LNCAP (cell line): ENCODE measurements around the gene CAMK2A.

Experiments
- CTCF ChIP-seq: fragments of 450-650 bp; IDR thresholded peaks from 2 replicates; pipeline ENCODE4 v1.5.1; 2017; ENCODE audit warnings: mild to moderate bottlenecking

Gene CAMK2A

DNA sequence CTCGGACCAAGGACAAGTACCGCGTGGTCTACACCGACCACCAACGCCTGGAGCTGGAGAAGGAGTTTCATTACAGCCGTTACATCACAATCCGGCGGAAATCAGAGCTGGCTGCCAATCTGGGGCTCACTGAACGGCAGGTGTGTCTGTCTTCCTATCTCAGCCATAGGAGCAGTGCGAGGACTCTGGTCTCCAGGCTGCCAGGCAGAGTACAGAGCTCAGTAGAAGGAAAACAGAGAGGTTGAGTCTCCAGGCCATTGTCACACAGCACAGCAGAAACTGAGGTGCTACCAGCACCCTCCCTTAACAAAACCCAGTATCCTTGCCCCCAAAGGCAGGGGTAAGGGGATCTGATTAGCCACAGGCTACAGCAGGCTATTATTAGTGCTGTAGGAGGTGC, 106.8 kb downstream of the CAMK2A start:
- TF ChIP-seq CTCF, result no peak

DNA sequence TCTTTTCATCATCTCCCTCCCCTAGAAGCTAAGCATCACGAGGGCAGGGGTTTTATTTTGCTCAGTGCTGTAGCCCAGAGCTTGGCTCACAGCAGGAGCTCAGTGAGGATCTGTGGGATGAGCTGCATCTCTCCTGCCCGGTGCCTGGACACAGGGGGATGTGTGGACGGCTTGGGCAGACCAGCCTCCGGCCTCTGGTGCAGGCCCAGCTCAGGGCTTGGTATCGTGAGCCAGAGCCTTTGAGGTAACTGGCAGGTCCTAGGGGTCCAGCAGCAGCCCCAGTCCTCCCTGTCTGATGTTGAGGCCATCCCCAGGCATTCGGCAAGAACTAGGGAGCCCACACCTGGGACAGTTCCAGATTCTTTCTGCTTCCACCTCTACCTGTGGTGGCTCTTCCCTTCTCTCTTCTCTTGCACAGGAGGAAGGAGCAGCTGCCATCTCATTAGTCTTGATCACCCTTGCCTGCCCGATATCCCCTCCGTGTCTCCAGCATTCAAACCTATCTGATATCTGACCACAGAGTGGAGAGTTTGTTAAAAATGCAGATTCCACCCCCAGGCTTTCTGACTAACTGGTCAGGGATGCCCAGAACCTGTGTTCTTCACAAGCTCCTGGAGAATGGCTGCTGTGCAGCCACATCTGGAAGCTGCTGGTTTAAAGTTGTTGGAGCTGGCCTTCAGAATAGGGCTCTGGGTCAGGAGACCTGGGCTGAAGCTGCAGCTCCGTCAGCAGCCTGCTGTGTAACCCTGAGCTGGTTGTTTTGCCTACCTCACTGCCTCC, 107.6 kb downstream of the CAMK2A start:
- no peak for TF ChIP-seq CTCF

- no peak for TF ChIP-seq CTCF
Measured at GRCh38 chr5:150181027-150181426, 108.5 kb downstream of the CAMK2A start.

- TF ChIP-seq CTCF, result no peak
Measured at GRCh38 chr5:150180241-150181026, 109.1 kb downstream of the CAMK2A start.

GRCh38 chr5:150179019-150179620, 110.5 kb downstream of the CAMK2A start:
- no peak for TF ChIP-seq CTCF

DNA sequence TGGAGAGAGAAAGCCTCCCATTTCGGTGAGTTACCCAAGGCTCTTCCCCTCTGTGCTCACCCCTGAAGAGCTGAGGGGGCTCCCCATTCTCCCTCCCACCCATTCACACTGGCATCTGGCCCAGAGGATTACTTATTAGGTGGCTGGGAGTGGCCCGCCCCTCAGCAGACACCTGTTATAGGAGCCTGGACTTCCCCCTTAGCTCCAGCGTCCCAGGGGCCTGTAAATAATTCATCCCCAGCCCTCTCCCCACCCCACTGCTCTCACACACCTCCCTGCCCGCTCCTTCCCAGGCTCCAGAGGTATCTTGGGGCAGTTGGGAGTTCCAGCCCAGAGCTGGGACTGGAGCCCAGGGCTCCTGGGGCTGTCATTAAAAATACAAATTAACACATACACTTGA, 111.3 kb downstream of the CAMK2A start:
- TF ChIP-seq CTCF, result no peak

DNA sequence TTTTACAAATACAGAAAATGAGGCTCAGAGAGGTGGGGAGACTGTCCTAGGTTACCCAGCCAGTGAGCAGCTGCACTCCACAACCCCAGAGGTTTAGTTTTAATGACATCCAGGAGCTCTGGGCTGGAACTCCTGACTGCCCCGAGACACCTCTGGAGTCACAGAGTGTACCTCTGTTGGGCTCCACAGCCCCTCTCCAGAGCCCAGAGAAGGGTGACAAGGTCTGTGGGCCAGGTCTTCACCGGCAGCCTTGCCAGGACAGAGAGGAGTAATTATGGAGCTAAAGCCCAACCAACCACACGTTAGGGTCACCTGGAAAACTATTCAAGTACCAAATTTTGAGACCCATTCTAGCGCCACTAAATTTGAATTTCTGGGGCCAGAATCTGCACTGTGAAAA, 111.9 kb downstream of the CAMK2A start:
- TF ChIP-seq CTCF, result no peak
